Heart right ventricle (tissue), 16 donors: ENCODE measurements around the gene MAP4K1. TPM values are rescaled to one million over a fixed set of nuclear protein-coding genes. Genes with fewer than 3 reads are reported as not detected.

Experiments used
- ATAC-seq, 8 donors: fragments of 200-7000 bp; cut with Tn5 transposase; one replicate each; pipeline ENCODE4 v1.9.1; 2020; ENCODE audit warnings: mild to moderate bottlenecking in 8 of 8, moderate library complexity in 8 of 8, moderate number of reproducible peaks in 1 of 8
- DNase-seq, 2 donors: peaks; one replicate each; pipeline ENCODE4 v3.0.0-alpha.2; 2020
- H3K27ac ChIP-seq, 10 donors: fragments of 200-600 bp; sonication (generic) in 2 of 10; one replicate each; pipeline versions ENCODE4 v1.5.0 to v1.8.0; 2020 to 2022; ENCODE audit warnings: mild to moderate bottlenecking in 3 of 10
- H3K27me3 ChIP-seq, 7 donors: fragments of 200-600 bp; one replicate each; pipeline ENCODE4 v1.8.0; 2021 to 2022; ENCODE audit warnings: mild to moderate bottlenecking in 2 of 7
- H3K36me3 ChIP-seq, 9 donors: fragments of 200-600 bp; sonication (generic) in 1 of 9; one replicate each; pipeline versions ENCODE4 v1.5.0 to v1.8.0; 2020 to 2022; ENCODE audit warnings: mild to moderate bottlenecking in 2 of 9
- H3K4me1 ChIP-seq, 9 donors: fragments of 200-600 bp; sonication (generic) in 1 of 9; one replicate each; pipeline versions ENCODE4 v1.5.0 to v1.8.0; 2020 to 2022; ENCODE audit warnings: mild to moderate bottlenecking in 4 of 9
- H3K4me3 ChIP-seq, 10 donors: fragments of 200-600 bp; sonication (generic) in 2 of 10; one replicate each; pipeline versions ENCODE4 v1.5.0 to v1.8.0; 2020 to 2022; ENCODE audit warnings: mild to moderate bottlenecking in 7 of 10, moderate library complexity in 2 of 10
- H3K9me3 ChIP-seq, 11 donors: fragments of 200-600 bp in 10 of 11; sonication (generic) in 2 of 11; one replicate each; pipeline versions ENCODE4 v1.5.0 to v1.8.0; 2013 to 2022; ENCODE audit warnings: mild to moderate bottlenecking in 2 of 11, control low read depth in 1 of 11, moderate library complexity in 1 of 11
- WGBS, 2 donors: extraction: QIAGEN DNeasy Blood & Tissue Kit; methylation state at CpG; one replicate each; pipeline ENCODE4 v1.1.7; 2013; ENCODE audit warnings: inconsistent platforms in 1 of 2; 5-methylcytosine and 5-hydroxymethylcytosine counted together
- intact Hi-C, 10 donors: fragments of 100-400 bp; cut with DNase I; formaldehyde crosslinking; loops; one replicate each; pipeline versions ENCODE4 v1.11.1 to v1.14.2; 2022
- polyA plus RNA-seq, 2 donors: library from polyadenylated mRNA; stranded (reverse); fragments of 200-250 nt; gene quantifications; one replicate each; pipeline ENCODE4 v1.2.3, GENCODE V29; 2013
- total RNA-seq, 10 donors: library from RNA; stranded (reverse); fragmentation: NEBNext Ultra II Directional in 3 of 10; extraction: Animal tissue kit (Norgen Biotek cat#: 25700) in 3 of 10; gene quantifications; one replicate each; pipeline versions ENCODE4 v1.2.1 to v1.2.4, GENCODE V29; 2021 to 2023
- TF ChIP-seq, protein P1 (sequence below), 9 donors: fragments of 200-600 bp; sonication (generic) in 2 of 9; IDR thresholded peaks; one replicate each; pipeline versions ENCODE4 v1.5.0 to v1.8.0; 2021 to 2022; ENCODE audit warnings: antibody characterized with exemption in 9 of 9, mild to moderate bottlenecking in 5 of 9, moderate library complexity in 1 of 9
- donor health status: Arrhythmogenic right ventricular cardiomyopathy.
- donor health status: ischemic (EF 13 %, LVEDD 7.1; RV severe dilation, severe dysfunction).
- donor health status: healthy with polysubstance abuse.
- donor health status: DM: no; HTN: yes; CAD: no.
- donor health status: DM: no; HTN: no; CAD: no.
- donor health status: ischemic (EF 25% LVEDD 6.9; RV normal size, moderate dysfunction).
- donor health status: ischemic (EF 25% LVEDD 5.7; RV mildly dilated, moderate dysfunction).
- donor health status: healthy.
- donor health status: DM: yes; HTN: yes; CAD: no.
- donor health status: Ischemic cardiomyopathy.
- donor health status: ischemic (EF 35%, LVEDD 5.7; RV mildly dilated, moderate dysfunction).
- donor health status: nonischemic (EF 11% LVEDD 7.7; RV severe dilation, severe dysfunction).
- donor health status: DM: yes; HTN: yes; CAD: no.
- donor health status: PGD.
- donor health status: ischemic (EF 29% LVEDD 5.4; RV normal size, mild dysfunction).
- donor health status: nonischemic (EF 23%, LVEDD 6.1; RV moderate dilation, normal function).

MAP4K1 gene
- total and polyA plus RNA-seq, 12 donors, result 0.52 to 9.1 (median 1.5) TPM

DNA sequence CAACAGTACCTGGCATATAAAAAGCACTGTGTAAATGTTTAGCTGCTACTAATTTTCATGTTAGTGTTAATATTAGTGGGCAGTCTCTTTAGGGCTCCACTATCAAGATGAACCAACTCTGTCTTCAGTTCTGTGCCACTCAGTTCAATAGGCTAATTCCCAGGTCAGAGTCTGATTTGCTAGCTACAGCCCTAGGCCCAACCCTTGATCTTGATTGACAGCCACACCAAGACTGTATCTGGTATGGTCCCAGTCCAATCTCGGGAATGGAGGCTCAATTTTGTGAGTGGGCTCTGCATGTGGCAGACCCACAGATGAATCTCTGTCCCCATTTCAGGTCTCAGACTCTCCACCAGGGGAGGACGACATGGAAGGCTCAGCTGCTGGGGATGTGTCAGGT lies 46.1 kb downstream of the MAP4K1 start:
- Histone ChIP-seq H3K4me3 (no peak overlapping the region), H3K27ac (no peak overlapping the region), H3K9me3 (no peaks in the 10 kb centered on the region), H3K27me3 (peaks cover 0 to 9% (median under 1%) of the 10 kb centered on the region in 7 donors), H3K4me1 (no peaks in the 10 kb centered on the region), H3K36me3 (no peaks in the 10 kb centered on the region)
- ATAC-seq, result no peak
- no peak for DNase-seq
- intact Hi-C loops, result no loop called here
- TF ChIP-seq, protein P1, sequence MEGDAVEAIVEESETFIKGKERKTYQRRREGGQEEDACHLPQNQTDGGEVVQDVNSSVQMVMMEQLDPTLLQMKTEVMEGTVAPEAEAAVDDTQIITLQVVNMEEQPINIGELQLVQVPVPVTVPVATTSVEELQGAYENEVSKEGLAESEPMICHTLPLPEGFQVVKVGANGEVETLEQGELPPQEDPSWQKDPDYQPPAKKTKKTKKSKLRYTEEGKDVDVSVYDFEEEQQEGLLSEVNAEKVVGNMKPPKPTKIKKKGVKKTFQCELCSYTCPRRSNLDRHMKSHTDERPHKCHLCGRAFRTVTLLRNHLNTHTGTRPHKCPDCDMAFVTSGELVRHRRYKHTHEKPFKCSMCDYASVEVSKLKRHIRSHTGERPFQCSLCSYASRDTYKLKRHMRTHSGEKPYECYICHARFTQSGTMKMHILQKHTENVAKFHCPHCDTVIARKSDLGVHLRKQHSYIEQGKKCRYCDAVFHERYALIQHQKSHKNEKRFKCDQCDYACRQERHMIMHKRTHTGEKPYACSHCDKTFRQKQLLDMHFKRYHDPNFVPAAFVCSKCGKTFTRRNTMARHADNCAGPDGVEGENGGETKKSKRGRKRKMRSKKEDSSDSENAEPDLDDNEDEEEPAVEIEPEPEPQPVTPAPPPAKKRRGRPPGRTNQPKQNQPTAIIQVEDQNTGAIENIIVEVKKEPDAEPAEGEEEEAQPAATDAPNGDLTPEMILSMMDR (IDR thresholded peaks at IDR 0.05), result no peak
- 75 to 84% methylated on average over 2 of the region's 2 CpGs for WGBS, 2 donors

DNA sequence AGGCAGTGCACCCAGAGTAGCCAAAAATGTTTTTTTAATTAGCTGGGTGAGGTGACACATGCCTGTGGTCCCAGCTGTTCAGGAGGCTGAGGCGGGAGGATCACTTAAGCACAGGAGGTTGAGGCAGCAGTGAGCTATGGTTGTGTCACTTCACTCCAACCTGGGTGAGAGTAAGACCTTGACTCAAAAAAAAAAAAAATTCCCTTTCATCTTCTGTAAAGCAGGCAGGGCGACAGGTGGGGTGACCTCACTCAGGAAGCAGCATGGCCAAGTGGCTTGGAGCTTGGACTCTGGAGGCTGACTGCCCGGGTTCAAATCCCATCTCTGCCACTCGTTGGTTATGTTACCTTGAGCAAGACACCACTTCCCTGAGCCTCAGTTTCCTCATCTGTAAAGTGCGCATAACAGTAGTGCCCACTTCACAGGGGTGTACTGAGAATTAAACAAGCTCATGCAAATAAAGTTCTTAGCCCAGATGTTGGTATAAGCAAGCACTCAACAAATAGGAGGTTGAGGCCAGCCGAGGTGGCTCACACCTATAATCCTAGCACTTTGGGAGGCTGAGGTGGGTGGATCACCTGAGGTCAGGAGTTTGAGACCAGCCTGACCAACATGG lies 48.3 kb downstream of the MAP4K1 start:
- no peak for DNase-seq
- TF ChIP-seq, protein P1 (IDR thresholded peaks at IDR 0.05), result no peak
- H3K4me3 ChIP-seq, result no peak overlapping the region
- no peaks in the 10 kb centered on the region for H3K4me1 ChIP-seq
- ATAC-seq, result no peak
- 79 to 89% methylated on average over 6 of the region's 6 CpGs for WGBS, 2 donors
- H3K27ac ChIP-seq, result no peak overlapping the region
- no peaks in the 10 kb centered on the region for H3K9me3 ChIP-seq
- no peaks in the 10 kb centered on the region for H3K36me3 ChIP-seq
- intact Hi-C loops, result no loop called here
- H3K27me3 ChIP-seq, result peaks cover 9 to 26% (median 20%) of the 10 kb centered on the region in 7 donors

DNA sequence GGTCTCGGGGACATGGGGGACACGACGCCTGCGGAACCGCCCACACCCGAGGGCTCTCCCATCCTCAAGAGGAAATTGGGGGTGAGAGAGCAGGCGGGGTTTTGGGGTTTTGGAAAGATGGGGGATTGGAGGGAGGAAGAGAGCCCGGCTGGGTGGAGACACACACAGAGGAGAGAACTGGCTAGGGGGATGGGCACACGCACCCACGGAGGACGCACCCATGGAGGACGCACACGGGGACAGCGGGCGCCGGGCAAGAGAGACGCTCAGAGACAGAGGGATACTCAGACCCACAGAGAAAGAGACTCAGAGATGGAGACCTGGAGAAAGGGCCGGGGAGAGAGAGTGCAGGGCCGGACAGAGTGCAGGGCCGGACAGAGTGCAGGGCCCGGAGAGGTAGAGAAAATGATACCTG lies 52.1 kb downstream of the MAP4K1 start:
- H3K27me3 ChIP-seq, result peaks cover 13 to 50% (median 32%) of the 10 kb centered on the region in 7 donors
- intact Hi-C loops, result no loop called here
- H3K27ac ChIP-seq, result no peak overlapping the region
- DNase-seq, result no peak
- 55 to 73% methylated on average over 21 of the region's 21 CpGs for WGBS, 2 donors
- TF ChIP-seq, protein P1 (IDR thresholded peaks at IDR 0.05), result no peak
- H3K4me3 ChIP-seq, result peak overlapping the region in 7 of 10 donors; percentile 25 to 42 (median 31)
- no peaks in the 10 kb centered on the region for H3K36me3 ChIP-seq
- no peaks in the 10 kb centered on the region for H3K4me1 ChIP-seq
- H3K9me3 ChIP-seq, result no peaks in the 10 kb centered on the region
- no peak for ATAC-seq

DNA sequence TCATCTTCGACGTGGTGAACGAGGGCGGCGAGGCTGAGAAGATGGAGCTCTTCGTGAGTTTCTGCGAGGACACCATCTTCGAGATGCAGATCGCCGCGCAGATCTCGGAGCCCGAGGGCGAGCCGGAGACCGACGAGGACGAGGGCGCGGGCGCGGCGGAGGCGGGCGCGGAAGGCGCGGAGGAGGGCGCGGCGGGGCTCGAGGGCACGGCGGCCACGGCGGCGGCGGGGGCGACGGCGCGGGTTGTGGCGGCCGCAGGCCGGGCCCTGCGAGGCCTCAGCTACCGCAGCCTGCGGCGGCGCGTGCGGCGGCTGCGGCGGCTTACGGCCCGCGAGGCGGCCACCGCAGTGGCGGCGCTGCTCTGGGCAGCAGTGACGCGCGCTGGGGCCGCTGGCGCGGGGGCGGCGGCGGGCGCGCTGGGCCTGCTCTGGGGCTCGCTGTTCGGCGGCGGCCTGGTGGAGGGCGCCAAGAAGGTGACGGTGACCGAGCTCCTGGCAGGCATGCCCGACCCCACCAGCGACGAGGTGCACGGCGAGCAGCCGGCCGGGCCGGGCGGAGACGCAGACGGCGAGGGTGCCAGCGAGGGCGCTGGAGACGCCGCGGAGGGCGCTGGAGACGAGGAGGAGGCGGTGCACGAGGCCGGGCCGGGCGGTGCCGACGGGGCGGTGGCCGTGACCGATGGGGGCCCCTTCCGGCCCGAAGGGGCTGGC lies 52.6 kb downstream of the MAP4K1 start:
- H3K36me3 ChIP-seq, result no peaks in the 10 kb centered on the region
- peak in 1 of 8 donors; percentile 41 for ATAC-seq

More for the DNA sequence above, 52.6 kb downstream of the MAP4K1 start:
- no peak for DNase-seq
- H3K4me3 ChIP-seq, result peak overlapping the region in 7 of 10 donors; percentile 25 to 42 (median 31)
- H3K27me3 ChIP-seq, result peaks cover 13 to 54% (median 32%) of the 10 kb centered on the region in 7 donors
- no peaks in the 10 kb centered on the region for H3K9me3 ChIP-seq
- H3K4me1 ChIP-seq, result no peaks in the 10 kb centered on the region
- no peak overlapping the region for H3K27ac ChIP-seq
- TF ChIP-seq, protein P1 (IDR thresholded peaks at IDR 0.05), result no peak
- 3 to 4% methylated on average over 83 to 109 of the region's 111 CpGs for WGBS, 2 donors
- intact Hi-C loops, result no loop called here
